Left ventricle myocardium superior (tissue), 1 donor: ENCODE measurements around the gene NACAD. TPM values are rescaled to one million over a fixed set of nuclear protein-coding genes. Genes with fewer than 3 reads are reported as not detected.

ENCODE experiments used
- ATAC-seq: fragments of 200-7000 bp; cut with Tn5 transposase; one replicate; pipeline ENCODE4 v1.9.1; 2020; ENCODE audit warnings: mild to moderate bottlenecking, moderate library complexity
- DNase-seq: peaks from one replicate; pipeline ENCODE4 v3.0.0-alpha.2; 2020
- intact Hi-C: fragments of 100-400 bp; cut with micrococcal nuclease; formaldehyde crosslinking; loops from one replicate; pipeline ENCODE4 v1.11.0; 2022
- total RNA-seq: library from RNA; stranded (reverse); fragmentation: NEBNext Ultra II Directional; extraction: Animal tissue kit (Norgen Biotek cat#: 25700); gene quantifications from one replicate; pipeline ENCODE4 v1.2.1, GENCODE V29; 2021
- donor health status: DM: no; HTN: yes; CAD: no; lungs with severe emphysema.

Gene NACAD
- total RNA-seq, 1 donor from 2014 or later, result 3.5 TPM

GRCh38 chr7:45080958-45081669 is 7.7 kb downstream of the NACAD start:
- no peak for ATAC-seq
- intact Hi-C loops, result no loop called here
- DNase-seq, result no peak

DNA sequence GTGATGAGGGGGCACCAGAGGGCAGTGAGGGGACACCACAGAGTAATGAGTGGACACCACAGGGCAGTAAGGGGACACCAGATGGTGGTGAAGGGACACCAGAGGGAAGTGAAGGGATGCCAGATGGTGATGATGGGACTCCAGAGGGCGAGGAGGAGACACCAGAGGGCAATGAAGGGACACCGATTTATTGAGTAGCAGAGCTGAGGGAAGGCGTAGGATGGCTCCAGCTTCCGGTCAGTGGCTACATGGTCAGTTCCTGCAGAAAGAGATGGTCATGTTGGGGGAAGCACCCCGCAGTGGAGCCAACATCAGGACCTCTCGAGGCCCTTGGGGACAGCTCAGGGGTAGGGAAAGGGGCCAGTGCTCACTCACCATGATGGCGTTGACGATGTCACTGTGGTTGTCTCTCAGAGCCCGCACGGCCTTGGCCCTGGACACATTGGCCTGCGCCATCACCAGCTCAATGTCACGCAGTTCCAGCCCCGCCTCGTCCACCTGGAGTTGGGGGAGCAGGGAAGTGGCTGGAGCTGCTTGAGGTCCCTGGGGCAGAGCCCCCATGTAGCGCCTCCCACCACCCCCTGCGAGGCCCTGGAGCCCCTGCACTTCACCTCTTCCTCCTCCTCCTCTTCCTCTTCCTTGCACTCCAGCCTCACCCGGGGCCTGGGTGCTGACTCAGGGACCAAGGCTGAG is 8.4 kb downstream of the NACAD start:
- intact Hi-C loops, result no loop called here
- ATAC-seq (no peak), DNase-seq (no peak)

GRCh38 chr7:45078125-45078681 is 10.6 kb downstream of the NACAD start:
- DNase-seq, result no peak
- intact Hi-C loops, result no loop called here
- no peak for ATAC-seq

GRCh38 chr7:45077579-45077978 is 11.2 kb downstream of the NACAD start:
- DNase-seq (peak; percentile 11), ATAC-seq (no peak)
- intact Hi-C loops, result no loop called here

DNA sequence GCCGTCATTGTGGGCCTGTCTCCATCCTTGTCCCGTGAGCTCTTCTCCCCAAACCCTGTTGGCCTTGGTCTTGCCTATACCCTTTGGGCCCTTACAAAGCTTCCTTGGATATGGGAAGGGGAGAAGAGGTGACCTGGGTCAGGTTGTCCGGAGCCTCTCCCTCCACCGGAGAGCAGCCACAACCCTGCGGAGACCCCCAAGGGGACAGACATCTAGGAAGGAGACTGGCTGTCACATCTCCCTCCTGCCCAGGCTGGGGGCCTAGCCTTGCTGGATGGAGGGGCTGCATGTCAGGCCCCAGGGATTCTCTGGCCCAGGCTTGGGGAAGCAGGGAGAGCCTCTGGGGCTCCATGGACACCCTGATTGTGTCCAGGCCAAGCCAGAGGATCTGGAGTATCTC is 11.8 kb downstream of the NACAD start:
- ATAC-seq (no peak), DNase-seq (no peak)
- intact Hi-C loops, result no loop called here

DNA sequence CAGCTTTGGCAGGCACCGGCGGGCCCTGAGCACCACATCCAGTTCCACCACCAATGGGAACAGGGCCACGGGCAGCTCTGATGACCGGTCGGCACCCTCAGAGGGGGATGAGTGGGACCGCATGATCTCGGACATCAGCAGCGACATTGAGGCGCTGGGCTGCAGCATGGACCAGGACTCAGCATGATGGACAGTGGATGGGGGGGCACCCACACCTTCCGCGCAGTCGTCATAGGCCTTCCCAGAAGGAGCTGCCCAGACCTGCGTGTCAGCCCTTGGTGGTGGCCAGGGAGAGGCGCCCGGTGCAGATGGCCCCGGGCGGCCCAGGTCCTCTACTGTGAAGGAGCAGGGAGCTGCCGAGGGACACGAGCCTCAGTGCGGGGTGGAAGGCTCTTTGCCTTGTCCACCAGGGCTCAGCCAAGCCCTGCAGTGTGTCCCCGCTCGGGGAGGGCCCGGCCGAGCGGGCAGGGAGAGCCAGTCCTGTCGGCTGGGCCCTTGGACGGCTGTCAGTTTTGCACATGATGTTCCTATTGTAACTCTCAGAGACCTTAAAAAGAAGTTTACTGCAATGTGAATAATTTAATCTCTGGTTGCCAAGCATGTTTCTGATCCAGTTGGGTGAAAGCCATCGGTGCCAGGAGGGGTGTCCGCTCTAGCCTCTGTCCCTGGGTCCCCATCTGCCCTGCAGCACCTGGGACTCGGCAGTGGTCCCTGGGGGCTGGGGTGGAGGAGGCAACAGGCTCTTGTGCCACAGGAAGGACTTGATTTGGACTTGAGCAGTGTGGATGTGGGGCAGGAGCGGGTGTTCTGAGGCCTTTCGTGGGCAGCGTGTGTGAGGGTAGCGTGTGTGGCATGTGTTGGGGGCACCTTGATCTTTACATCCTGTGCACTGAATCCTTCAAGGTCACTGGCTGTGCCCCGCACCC is 12.6 kb downstream of the NACAD start:
- intact Hi-C loops, result no loop called here
- DNase-seq (no peak), ATAC-seq (no peak)

DNA sequence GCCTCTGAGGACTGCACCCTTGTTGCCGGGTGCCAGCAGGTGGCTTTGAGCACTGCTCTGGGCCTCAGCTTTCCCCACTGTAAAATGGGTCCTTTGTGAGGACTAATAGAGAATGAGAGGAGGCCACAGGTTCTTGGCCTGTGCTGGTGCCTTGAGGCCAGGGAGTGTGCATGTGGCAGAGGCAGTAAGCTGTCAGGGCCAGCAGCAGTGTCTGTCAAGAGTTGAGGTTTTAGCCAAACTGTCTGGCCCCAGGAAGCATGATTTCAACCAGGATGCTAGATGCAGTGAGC is 13.5 kb downstream of the NACAD start:
- intact Hi-C loops, result no loop called here
- no peak for DNase-seq
- no peak for ATAC-seq

- ATAC-seq (no peak), DNase-seq (no peak)
- intact Hi-C loops, result no loop called here
Measured at GRCh38 chr7:45074528-45075354, 14.0 kb downstream of the NACAD start.

DNA sequence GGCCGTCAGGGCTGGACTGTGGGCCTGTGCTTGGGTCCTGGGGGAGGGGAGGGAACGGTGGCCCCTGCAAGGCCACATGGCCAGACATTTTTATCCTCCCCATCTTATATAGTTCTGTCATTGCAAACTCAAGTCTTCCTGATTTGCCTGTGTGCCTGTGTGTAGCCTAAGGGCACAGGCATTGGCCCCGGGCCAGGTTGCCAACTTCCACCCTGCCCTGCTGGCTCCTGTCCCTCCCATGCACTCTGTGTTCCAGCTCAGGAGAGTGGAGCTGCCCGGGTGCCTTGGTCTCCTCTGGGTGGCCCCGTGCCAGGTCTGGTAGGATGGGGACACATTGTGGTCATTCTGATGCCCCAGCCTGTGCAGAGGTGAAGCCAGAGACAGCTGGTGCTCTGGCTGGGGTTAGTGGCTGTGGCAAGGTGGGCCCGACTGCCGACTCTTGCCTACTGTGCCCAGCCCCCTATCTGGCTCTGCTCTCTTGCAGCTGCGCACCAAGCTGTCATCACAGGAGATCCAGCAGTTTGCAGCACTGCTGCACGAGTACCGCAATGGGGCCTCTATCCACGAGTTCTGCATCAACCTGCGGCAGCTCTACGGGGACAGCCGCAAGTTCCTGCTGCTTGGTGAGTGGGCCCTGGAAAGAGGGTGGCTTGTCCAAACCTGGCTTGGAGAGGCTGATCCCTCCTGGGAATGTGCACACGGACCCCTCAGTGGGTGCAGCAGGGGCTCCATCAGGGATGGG is 14.8 kb downstream of the NACAD start:
- ATAC-seq (peak; percentile 87), DNase-seq (peak; percentile 87)
- intact Hi-C loops, result no loop called here

DNA sequence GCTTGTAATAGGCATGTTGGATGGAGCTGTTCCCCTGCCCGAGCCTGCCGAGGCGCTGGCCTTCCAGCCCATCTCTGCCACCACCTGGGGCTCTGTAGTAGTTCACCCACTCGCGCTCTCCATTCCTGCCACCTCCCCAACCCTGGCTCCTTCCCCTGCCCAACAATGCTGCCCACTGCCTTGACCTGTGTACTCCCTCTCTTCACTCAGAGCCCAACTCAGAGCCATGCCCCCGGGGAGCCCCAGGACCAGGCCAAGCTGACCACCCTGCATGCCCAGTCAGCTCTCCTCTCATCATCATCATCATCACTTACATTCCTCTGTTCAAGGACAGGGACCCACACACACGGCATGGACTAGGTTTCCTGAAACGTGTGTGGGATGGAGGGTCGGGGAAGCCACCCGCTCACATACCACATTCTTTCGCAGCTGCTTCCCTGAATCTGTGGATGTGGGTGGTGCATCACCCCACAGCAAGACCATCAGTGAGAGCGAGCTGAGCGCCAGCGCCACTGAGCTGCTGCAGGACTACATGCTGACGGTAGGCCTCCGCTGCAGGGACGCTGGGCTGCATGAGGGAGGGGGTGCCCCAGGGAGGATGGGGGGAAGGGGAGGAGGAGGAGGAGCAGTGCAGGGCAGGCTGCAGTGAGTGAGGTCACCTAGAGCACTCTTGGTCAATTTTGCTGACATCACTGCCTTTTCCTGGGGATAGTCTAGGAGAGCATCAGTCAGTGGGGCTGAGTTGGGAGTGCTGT is 15.6 kb downstream of the NACAD start:
- ATAC-seq (no peak), DNase-seq (no peak)
- intact Hi-C loops, result no loop called here

- ATAC-seq (no peak), DNase-seq (peak; percentile 19)
- intact Hi-C loops, result no loop called here
Measured at GRCh38 chr7:45072131-45073030, 16.4 kb downstream of the NACAD start.

GRCh38 chr7:45071528-45071927 is 17.2 kb downstream of the NACAD start:
- ATAC-seq, result no peak
- no peak for DNase-seq
- intact Hi-C loops, result no loop called here

- DNase-seq (no peak), ATAC-seq (no peak)
- intact Hi-C loops, result no loop called here
Measured at GRCh38 chr7:45070254-45070642, 18.5 kb downstream of the NACAD start.

DNA sequence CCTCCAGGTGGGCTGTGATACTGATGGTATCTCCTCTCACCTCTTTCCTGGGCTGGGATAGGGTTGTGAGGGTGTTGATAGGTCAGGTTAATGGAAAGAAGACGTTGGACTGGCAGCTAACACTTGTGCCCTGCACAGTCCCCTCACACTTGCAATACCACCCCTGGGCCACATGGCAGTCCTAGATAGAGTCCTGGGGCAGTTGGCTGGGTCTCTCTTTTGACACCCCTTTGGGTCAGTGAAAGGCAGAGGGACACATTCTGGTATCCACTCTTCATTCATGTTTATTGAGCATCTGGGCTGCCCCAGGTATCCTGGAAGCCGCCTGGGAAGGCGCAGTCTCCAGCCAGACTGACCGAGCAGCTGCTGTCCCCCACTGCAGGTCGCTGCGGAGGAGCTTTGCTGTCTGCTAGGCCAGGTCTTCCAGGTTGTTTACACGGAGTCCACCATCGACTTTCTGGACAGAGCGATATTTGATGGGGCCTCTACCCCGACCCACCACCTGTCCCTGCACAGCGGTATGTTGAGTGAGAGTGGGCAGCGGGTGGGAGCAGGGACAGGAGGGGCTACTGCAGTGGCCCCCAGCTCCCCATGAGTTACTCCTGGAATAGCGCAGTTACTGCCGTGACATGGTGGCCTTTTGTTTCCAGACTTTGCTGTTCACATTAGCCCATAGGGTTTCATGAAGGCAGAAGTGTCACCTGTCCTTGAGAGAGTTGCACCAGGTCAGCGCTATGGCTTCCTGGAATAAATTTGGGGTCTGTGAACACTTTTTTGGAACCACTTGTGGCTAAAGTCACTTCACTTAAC is 19.1 kb downstream of the NACAD start:
- DNase-seq (no peak), ATAC-seq (no peak)
- intact Hi-C loops, result no loop called here

GRCh38 chr7:45068236-45069023 is 20.3 kb downstream of the NACAD start:
- ATAC-seq, result no peak
- no peak for DNase-seq
- intact Hi-C loops, result no loop called here
